GM18867 (cell line): ENCODE data around the gene CBLN3.
"Not testable (repeated sequence)": the region's sequence is repeated elsewhere in the genome, so short reads cannot be mapped to it uniquely, and the experiment has no call there.

ENCODE experiments used
- ATAC-seq: cut with Tn5 transposase; IDR thresholded peaks from one replicate; pipeline ENCODE4 v1.9.1; 2021; ENCODE audit warnings: mild to moderate bottlenecking, moderate library complexity; ENCODE audit not compliant: unreplicated experiment

The CBLN3 gene

DNA sequence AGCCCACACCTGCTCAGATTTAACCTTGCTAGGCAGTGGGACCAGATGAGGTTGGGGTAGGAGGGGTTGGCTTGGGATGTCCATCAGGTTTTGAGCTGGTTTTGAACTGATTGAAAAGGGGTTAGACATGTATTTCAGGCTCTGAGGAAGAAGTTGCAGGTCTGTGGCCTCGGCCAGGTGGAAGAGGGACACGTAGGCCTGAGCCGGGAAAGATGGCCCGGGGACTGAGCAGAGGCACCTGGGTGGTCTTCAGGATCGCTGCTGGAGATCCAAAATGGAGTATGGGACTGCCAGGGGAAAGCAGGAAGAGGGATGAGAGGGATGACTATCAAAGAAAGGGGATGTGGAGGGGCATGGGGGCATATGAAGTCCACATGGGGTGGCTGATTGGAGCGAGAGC, 23.1 kb downstream of the CBLN3 start:
- ATAC-seq: no peak

- ATAC-seq: no peak
These were observed 24.7 kb downstream of the CBLN3 start for GRCh38 chr14:24404814-24405213.

DNA sequence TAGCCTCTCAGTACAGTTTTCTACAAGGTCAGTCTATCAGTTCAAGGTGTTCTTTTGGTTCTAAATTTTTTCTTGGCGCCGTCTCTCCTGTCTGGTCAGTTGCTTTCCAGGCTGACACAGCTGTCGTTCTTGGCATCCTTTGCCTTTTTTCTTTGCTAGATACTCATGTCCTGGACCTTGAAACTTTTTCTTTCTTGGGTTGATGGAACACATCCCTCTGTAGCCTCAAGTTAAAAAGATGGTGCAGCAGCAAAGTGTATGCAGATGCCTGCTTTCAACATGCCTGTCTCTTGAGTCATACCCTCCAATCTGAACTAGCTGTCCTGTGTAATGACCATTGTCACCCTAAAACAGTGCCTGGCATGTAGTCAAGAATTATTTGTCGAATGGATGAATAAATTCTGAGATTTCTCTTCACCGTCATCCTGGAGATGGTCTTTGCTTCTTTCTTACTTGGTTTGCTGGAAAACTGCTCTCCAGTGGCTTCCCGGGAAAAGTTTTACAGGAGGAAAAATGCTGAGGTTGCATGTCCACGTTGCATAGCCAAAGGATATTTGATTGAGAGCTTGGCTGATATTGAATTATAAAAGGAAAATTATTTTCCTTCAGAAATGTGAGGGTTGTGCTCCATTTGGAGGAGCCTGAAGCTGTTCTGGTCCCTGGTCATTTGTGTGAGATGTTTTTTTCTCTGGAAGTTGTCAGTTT, 26.0 kb downstream of the CBLN3 start:
- ATAC-seq: no peak

- ATAC-seq: no peak
These were observed 27.4 kb downstream of the CBLN3 start for GRCh38 chr14:24401810-24402702.

- no peak for ATAC-seq
These were observed 29.3 kb downstream of the CBLN3 start for GRCh38 chr14:24399999-24400718.

DNA sequence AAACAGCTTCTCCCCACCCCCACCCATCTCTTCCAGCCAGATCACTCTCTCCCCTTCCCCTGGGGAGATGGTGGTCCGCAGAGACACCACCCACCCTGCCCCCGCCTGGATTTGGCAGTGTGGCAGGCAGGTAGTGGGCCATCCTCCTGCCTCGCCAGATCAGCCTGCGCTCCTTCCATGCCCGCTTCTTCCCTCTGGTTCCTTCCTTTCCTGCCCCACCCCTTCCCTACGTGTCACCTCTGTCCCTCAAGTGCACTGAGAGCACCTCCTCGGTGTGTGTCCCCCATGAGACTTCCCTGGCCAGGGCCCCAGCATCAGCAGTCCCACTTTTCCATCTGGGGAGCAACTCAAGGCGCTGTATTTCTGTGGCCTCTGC, 30.0 kb downstream of the CBLN3 start:
- ATAC-seq: no peak

DNA sequence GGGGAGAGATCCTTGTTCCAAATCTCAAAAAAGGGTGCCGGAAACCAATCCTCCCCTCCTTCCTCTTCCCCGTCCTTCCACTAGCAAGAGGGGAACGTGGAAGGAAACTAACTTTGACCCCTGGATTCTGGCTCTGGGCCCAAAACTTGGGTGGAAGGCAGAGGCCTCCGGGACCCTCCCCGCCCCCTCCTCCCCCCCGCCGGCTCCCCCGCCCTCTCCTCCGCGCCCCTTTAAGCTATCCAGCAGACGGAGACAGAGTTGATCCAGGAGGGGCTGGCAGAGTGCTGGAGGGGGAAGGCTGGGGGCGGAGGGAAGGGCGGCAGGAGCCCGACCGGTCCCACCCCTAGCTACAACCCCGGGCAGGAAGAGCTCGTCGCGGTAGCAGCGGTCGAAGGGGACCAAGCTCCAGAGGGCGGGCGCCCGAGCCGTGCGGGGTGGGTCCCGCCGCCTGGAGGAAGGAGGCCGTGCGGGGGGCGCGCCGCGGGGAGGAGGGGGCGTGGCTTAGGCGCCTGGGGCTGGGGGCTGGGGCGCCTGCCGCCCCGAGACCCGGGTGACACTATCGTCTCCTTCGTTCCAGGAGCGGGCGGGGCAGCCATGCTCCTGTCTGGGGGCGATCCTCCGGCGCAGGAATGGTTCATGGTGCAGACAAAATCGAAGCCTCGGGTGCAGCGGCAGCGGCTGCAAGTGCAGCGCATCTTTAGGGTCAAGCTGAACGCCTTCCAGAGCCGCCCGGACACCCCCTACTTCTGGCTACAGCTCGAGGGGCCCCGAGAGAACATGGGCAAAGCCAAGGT, 30.6 kb downstream of the CBLN3 start, which contains the start of gene NYNRIN:
Gene NYNRIN (plus strand): TSS at position 351 of the 794 bp plus-strand sequence. CDS start 244 bp downstream, at position 595.
- no peak for ATAC-seq

- ATAC-seq: no peak
These were observed 31.2 kb downstream of the CBLN3 start for GRCh38 chr14:24398293-24398652.

DNA sequence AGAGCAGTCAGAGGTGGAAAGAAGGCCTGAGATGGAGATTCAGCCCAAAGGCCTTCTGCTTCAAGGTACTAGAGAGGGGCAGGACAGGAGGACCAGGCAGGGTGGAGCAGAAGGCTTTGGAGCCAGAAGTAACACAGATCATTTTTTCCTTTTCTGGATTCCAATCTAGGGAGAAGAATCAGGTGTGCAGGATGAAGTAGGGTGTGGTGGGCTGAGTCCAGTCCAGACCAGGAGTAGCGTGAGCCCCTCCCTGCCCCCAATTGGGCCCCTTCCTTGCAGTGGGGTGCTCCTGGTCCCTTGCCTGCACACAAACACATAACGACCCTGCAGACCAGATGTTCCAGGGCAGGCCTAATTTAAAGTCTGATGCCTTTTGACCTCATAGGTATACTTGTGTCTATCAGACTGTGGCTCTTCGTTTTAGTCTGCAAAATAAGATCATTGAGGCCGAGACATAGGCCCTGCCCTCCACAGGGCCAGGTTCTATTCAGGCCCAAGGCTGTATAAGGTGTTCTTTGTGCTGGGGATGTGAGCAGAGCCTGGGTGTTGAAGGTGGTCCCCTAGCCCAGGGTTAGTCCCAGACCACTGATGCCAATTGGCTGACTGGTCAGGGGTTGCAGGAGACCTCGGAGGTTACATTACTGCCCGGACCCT, 31.7 kb downstream of the CBLN3 start:
- no peak for ATAC-seq

GRCh38 chr14:24395609-24396582, 33.6 kb downstream of the CBLN3 start:
- ATAC-seq: no peak

- no peak for ATAC-seq
These were observed 35.2 kb downstream of the CBLN3 start for GRCh38 chr14:24394275-24394674.

DNA sequence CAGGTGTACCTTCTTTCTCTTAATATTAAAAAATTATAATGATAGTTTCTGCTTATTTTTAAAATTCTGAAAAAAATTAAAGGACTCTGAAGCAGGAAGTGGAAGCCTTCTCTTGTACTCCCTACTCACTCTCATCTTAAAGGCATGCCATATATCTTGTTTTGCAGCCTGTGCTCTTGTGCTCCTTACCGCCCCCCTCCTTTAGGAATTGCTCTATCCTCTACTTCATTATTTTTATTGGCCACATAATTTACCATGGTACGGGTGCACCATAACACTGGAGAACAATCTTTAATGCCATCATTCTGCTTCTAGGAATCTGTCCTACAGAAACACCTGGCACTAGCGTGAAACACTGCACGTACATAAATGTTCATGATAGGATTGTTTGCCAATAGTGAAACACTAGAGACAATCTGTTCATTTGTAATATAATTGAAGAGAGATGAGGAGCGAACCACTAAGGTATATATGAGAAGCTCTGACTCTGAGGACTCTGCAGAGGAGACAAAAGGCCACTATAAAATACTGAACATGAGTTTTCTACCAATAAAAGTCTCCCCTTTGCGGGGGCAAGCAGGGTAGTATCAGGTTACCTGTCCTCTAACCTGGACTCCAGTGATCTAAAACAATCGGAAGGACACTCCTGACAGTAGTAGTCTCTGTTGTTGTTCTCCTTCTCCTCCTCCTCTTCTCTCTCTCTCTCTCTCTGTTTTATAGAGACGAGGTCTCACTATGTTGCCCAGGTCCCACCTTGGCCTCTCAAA, 37.0 kb downstream of the CBLN3 start:
- ATAC-seq: no peak

DNA sequence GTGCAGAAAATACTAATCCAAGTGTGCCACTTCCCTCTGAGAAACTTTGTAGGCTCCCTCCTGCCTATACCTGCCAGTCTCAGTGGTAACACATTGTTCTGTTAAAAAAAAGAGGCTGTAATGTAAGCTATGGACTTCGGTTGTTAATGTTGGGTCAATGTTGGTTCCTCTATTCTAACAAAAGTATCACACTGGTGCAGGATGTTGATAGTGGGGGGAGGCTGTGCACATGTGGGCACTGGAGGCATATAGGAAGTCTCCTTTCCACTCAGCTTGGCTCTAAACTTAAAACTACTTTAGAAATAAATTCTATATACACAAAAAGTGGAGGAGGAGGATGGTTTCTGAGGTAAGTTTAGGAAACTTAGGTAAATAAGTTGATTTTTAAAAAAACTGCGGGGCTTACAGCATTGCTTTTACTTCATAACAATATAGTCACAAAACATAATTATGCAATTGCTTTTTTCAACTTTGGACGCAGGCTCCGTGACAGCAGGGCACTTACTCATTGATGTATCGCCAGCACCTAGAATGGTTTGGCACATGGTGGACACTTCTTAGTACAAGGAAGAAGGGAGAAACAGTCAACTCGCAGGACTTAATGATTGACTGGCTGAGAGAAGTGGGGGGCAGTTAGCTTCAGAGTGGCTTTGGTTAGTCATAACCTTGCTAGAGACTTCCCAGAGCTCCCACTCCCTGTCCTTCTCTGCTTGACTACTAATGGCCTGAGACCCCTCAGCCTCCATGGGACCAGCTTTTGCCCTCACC, 38.6 kb downstream of the CBLN3 start:
- ATAC-seq: no peak

GRCh38 chr14:24389226-24389848, 40.1 kb downstream of the CBLN3 start:
- no peak for ATAC-seq

DNA sequence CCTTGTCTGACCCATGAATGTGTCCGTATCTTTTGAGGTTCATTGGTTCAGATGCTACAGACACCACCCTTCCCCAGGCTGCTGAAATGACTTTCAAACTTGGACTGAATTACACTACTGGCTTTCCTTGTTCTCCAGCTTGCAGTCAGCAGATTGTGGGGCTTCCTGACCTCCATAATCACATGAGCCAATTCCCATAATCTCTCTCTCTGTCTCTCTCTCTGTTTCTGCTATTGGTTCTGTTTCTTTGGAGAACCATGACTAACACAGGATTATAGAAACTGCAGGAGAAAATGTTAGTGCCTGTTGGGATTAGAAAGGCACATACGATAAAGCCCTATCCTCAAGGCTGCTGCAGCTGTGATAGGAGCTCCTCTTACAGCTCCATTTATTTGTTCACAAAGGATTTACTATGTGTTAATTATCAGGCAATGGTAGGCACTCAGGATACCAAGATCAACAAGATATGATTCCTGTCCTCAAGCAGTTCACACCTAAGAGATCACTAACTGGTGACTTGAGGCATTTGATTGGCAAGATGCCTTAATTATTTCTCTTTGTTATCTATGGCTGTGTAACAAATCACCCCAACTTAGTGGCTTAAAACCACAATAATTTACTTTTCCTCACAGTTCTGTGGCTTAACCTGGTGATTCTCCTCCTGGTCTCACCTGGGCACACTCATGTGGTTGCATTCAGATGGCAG, 40.8 kb downstream of the CBLN3 start:
- no peak for ATAC-seq

DNA sequence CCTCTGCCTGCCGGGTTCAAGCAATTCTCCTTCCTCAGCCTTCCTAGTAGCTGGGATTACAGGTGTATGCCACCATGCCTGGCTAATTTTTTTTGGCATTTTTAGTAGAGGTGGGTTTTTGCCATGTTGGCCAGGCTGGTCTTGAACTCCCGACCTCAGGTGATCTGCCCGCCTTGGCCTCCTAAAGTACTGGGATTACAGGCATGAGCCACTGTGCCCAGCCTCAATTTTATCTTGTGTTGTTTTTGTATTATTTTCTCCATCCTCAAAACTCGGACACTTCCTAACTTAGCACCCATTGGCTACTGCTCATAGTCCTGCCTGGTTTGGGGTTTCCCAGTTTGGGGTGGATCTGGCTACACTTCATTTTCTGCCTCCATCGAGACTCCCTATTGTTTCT, 41.9 kb downstream of the CBLN3 start:
- not testable (repeated sequence) for ATAC-seq

GRCh38 chr14:24387009-24387345, 42.5 kb downstream of the CBLN3 start:
- ATAC-seq: no peak
